ENCODE measurements around the gene CLK4.

CLK4 gene

DNA sequence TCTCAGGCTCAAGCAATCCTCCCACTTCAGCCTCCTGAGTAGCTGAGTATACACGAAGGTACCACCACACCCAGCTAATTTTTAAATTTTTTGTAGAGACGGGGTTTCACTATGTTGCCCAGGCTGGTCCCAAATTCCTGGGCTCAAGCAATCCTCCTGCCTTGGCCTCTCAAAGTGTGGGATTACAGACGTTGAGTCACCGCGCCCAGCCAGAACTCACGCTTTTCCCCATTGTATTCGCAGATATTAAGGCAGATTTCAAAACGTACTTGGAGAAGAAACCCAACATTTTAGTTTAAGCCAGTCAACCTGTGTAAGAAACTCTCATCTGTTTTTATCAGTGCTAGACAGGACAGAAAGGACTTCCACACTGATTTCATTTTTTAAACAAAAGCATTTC is 63.2 kb downstream of the CLK4 start:
- H2BK12ac ChIP-seq (ENCODE audit: low read length) = no peak overlapping the region
- no peak overlapping the region for H2AK5ac ChIP-seq (ENCODE audit: low read depth, low read length)
- no peak overlapping the region for H4K8ac ChIP-seq (ENCODE audit: low read depth, low read length)
- no peak overlapping the region for H2BK5ac ChIP-seq (ENCODE audit: low read length)
- no peak overlapping the region for H4K91ac ChIP-seq (ENCODE audit: low read depth, low read length, poor library complexity)
- H3K79me1 ChIP-seq (ENCODE audit: low read depth, low read length) = no peaks in the 10 kb centered on the region
- H3K14ac ChIP-seq (ENCODE audit: low read length) = no peak overlapping the region
- no CpG with 5 or more reads among the region's 8 CpGs for WGBS, 2 donors (ENCODE audit: extremely low coverage in 2 of 2, insufficient read length in 2 of 2, insufficient replicate concordance in 1 of 2)
- H2AFZ ChIP-seq (ENCODE audit: low read length) = no peak overlapping the region
- no peak overlapping the region for H2BK15ac ChIP-seq (ENCODE audit: low read length)
- H3K18ac ChIP-seq (ENCODE audit: low read length) = no peak overlapping the region
- H2BK120ac ChIP-seq (ENCODE audit: low read depth, low read length) = no peak overlapping the region
- no peak overlapping the region for H3K27ac ChIP-seq (replicated peaks; ENCODE audit: low read length)
- H3K4me2 ChIP-seq (ENCODE audit: insufficient read depth, low read length, poor library complexity, severe bottlenecking) = no peak overlapping the region
- no peak overlapping the region for H3K4ac ChIP-seq (ENCODE audit: low read length)
- H3K23ac ChIP-seq (ENCODE audit: low read depth, low read length, poor library complexity) = no peak overlapping the region
- peaks cover 0 to 3% of the 10 kb centered on the region in 2 donors for H3K4me1 ChIP-seq (ENCODE audit: control insufficient read depth in 2 of 2, insufficient read depth in 1 of 2, low read depth in 1 of 2, low read length in 2 of 2)
- no peak overlapping the region for H3K4me3 ChIP-seq (ENCODE audit: low read length in 2 of 2)
- H3K27me3 ChIP-seq (ENCODE audit: control insufficient read depth in 3 of 3, insufficient read depth in 3 of 3, low read depth in 1 of 3, low read length in 3 of 3) = peaks cover 0 to 4% (median 0%) of the 10 kb centered on the region in 3 experiments
- no peak for DNase-seq (ENCODE audit: low spot score)
- H3K36me3 ChIP-seq (replicated peaks in 1 of 2; ENCODE audit: control insufficient read depth in 2 of 2, insufficient read depth in 2 of 2, low read length in 2 of 2) = no peaks in the 10 kb centered on the region
- H3K9me3 ChIP-seq (replicated peaks in 1 of 2; ENCODE audit: control insufficient read depth in 2 of 2, insufficient read depth in 1 of 2, low read depth in 1 of 2, low read length in 2 of 2) = peaks cover 0 to 4% of the 10 kb centered on the region in 2 donors
- no peak overlapping the region for H3K9ac ChIP-seq (ENCODE audit: low read depth, low read length, poor library complexity)

DNA sequence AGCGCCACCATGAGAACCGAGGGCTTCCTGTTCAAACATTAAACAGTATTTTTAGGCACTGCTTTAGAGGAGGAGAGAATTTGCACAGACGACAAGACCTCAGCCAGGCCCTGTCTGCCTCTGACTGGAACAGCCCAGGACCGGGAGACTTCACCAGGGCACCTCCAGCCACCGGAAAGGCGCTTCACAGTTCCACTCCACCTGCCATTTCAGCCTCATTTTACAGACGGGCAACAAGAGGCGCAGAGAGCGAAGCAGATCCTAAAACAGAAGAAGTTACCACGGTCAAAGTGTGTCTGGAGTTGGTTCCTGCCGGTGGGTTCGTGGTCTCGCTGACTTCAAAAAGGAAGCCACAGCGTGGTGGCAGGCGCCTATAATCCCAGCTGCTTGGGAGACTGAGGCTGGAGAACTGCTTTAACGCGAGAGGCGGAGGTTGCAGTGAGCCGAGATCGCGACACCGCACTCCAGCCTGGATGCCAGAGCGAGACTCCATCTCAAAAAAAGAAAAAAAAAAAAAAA is 65.0 kb downstream of the CLK4 start:
- no peak overlapping the region for H2AK5ac ChIP-seq (ENCODE audit: low read depth, low read length)
- no peak overlapping the region for H2BK5ac ChIP-seq (ENCODE audit: low read length)
- H2BK12ac ChIP-seq (ENCODE audit: low read length) = no peak overlapping the region
- H4K91ac ChIP-seq (ENCODE audit: low read depth, low read length, poor library complexity) = no peak overlapping the region
- no peak overlapping the region for H3K23ac ChIP-seq (ENCODE audit: low read depth, low read length, poor library complexity)
- no peak overlapping the region for H2BK15ac ChIP-seq (ENCODE audit: low read length)
- H3K27ac ChIP-seq (replicated peaks; ENCODE audit: low read length) = no peak overlapping the region
- H3K9me3 ChIP-seq (replicated peaks in 1 of 2; ENCODE audit: control insufficient read depth in 2 of 2, insufficient read depth in 1 of 2, low read depth in 1 of 2, low read length in 2 of 2) = peaks cover 0 to 4% of the 10 kb centered on the region in 2 donors
- no peak overlapping the region for H3K9ac ChIP-seq (ENCODE audit: low read depth, low read length, poor library complexity)
- H4K8ac ChIP-seq (ENCODE audit: low read depth, low read length) = no peak overlapping the region
- peak overlapping the region; percentile 70 for H3K18ac ChIP-seq (ENCODE audit: low read length)
- peaks cover 0 to 3% of the 10 kb centered on the region in 2 donors for H3K4me1 ChIP-seq (ENCODE audit: control insufficient read depth in 2 of 2, insufficient read depth in 1 of 2, low read depth in 1 of 2, low read length in 2 of 2)
- H3K14ac ChIP-seq (ENCODE audit: low read length) = no peak overlapping the region
- H3K27me3 ChIP-seq (ENCODE audit: control insufficient read depth in 3 of 3, insufficient read depth in 3 of 3, low read depth in 1 of 3, low read length in 3 of 3) = peaks cover 0 to 6% (median 0%) of the 10 kb centered on the region in 3 experiments
- no peak overlapping the region for H3K4me2 ChIP-seq (ENCODE audit: insufficient read depth, low read length, poor library complexity, severe bottlenecking)
- H3K79me1 ChIP-seq (ENCODE audit: low read depth, low read length) = no peaks in the 10 kb centered on the region
- peak overlapping the region; percentile 30 for H2AFZ ChIP-seq (ENCODE audit: low read length)
- no peak for DNase-seq (ENCODE audit: low spot score)
- H2BK120ac ChIP-seq (ENCODE audit: low read depth, low read length) = no peak overlapping the region
- H3K36me3 ChIP-seq (replicated peaks in 1 of 2; ENCODE audit: control insufficient read depth in 2 of 2, insufficient read depth in 2 of 2, low read length in 2 of 2) = no peaks in the 10 kb centered on the region
- WGBS, 2 donors (ENCODE audit: extremely low coverage in 2 of 2, insufficient read length in 2 of 2, insufficient replicate concordance in 1 of 2) = no CpG with 5 or more reads among the region's 23 CpGs
- no peak overlapping the region for H3K4ac ChIP-seq (ENCODE audit: low read length)
- no peak overlapping the region for H3K4me3 ChIP-seq (ENCODE audit: low read length in 2 of 2)

DNA sequence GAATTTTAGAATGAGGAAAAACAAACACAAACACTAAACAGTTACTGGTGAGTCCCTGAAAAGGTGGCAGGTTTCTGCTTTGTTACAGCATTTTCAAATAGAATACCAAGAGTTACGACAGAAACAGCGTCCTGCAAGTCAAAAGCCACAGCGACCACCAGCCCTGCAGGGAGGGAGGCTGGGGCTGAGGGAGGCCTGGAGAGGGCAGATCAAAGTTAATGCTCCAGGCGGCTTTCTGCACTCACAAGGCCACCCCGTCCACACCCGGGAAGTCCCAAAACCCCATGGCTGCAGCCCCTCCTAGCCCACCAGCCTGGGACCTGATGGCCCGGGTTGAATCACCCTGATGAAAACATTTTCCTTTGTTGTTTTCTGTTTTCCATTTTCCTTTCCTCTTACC is 65.9 kb downstream of the CLK4 start:
- Histone ChIP-seq H2BK12ac (ENCODE audit: low read length) (no peak overlapping the region), H3K4me1 (ENCODE audit: control insufficient read depth in 2 of 2, insufficient read depth in 1 of 2, low read depth in 1 of 2, low read length in 2 of 2) (peaks cover 1 to 6% of the 10 kb centered on the region in 2 donors), H2BK120ac (ENCODE audit: low read depth, low read length) (no peak overlapping the region), H3K9me3 (replicated peaks in 1 of 2; ENCODE audit: control insufficient read depth in 2 of 2, insufficient read depth in 1 of 2, low read depth in 1 of 2, low read length in 2 of 2) (peaks cover 0 to 4% of the 10 kb centered on the region in 2 donors), H2BK15ac (ENCODE audit: low read length) (no peak overlapping the region), H3K27me3 (ENCODE audit: control insufficient read depth in 3 of 3, insufficient read depth in 3 of 3, low read depth in 1 of 3, low read length in 3 of 3) (peaks cover 0 to 7% (median 0%) of the 10 kb centered on the region in 3 experiments), H3K4me3 (ENCODE audit: low read length in 2 of 2) (no peak overlapping the region), H2AFZ (ENCODE audit: low read length) (peak overlapping the region; percentile 30), H2AK5ac (ENCODE audit: low read depth, low read length) (no peak overlapping the region), H3K14ac (ENCODE audit: low read length) (no peak overlapping the region), H3K23ac (ENCODE audit: low read depth, low read length, poor library complexity) (no peak overlapping the region), H3K27ac (replicated peaks; ENCODE audit: low read length) (no peak overlapping the region), H3K18ac (ENCODE audit: low read length) (no peak overlapping the region), H3K4me2 (ENCODE audit: insufficient read depth, low read length, poor library complexity, severe bottlenecking) (no peak overlapping the region), H2BK5ac (ENCODE audit: low read length) (no peak overlapping the region), H4K8ac (ENCODE audit: low read depth, low read length) (no peak overlapping the region), H3K36me3 (replicated peaks in 1 of 2; ENCODE audit: control insufficient read depth in 2 of 2, insufficient read depth in 2 of 2, low read length in 2 of 2) (no peaks in the 10 kb centered on the region), H3K9ac (ENCODE audit: low read depth, low read length, poor library complexity) (no peak overlapping the region), H3K79me1 (ENCODE audit: low read depth, low read length) (no peaks in the 10 kb centered on the region), H4K91ac (ENCODE audit: low read depth, low read length, poor library complexity) (no peak overlapping the region), H3K4ac (ENCODE audit: low read length) (no peak overlapping the region)
- DNase-seq (ENCODE audit: low spot score) = no peak
- no CpG with 5 or more reads among the region's 7 CpGs for WGBS, 2 donors (ENCODE audit: extremely low coverage in 2 of 2, insufficient read length in 2 of 2, insufficient replicate concordance in 1 of 2)

DNA sequence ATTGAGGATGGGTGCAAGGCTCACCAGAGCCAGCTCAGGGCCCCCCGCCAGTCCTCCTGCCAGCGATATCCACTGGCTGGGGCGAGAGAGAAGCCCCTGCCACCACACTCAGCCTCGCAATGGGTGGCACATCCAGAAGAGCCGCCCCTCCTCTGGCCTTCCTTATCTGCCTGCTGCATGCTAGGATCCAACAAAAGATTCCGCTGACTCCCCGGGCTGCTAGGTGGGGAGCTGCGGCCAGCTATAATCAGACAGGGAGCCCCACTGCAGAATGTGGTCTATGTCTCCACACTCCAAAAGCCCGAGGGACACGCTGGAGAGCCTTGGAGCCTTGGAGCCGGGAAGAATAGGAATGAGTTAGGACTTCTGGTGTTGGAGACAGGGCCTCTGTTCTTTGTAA is 69.4 kb downstream of the CLK4 start:
- H2BK5ac ChIP-seq (ENCODE audit: low read length) = no peak overlapping the region
- H3K18ac ChIP-seq (ENCODE audit: low read length) = peak overlapping the region; percentile 61
- peaks cover 0 to 7% of the 10 kb centered on the region in 2 donors for H3K9me3 ChIP-seq (replicated peaks in 1 of 2; ENCODE audit: control insufficient read depth in 2 of 2, insufficient read depth in 1 of 2, low read depth in 1 of 2, low read length in 2 of 2)
- H3K4me2 ChIP-seq (ENCODE audit: insufficient read depth, low read length, poor library complexity, severe bottlenecking) = no peak overlapping the region
- no peak for DNase-seq (ENCODE audit: low spot score)
- H3K4me3 ChIP-seq (ENCODE audit: low read length in 2 of 2) = no peak overlapping the region
- no peaks in the 10 kb centered on the region for H3K79me1 ChIP-seq (ENCODE audit: low read depth, low read length)
- no peak overlapping the region for H2AFZ ChIP-seq (ENCODE audit: low read length)
- H4K8ac ChIP-seq (ENCODE audit: low read depth, low read length) = no peak overlapping the region
- no peak overlapping the region for H2BK12ac ChIP-seq (ENCODE audit: low read length)
- no peaks in the 10 kb centered on the region for H3K36me3 ChIP-seq (replicated peaks in 1 of 2; ENCODE audit: control insufficient read depth in 2 of 2, insufficient read depth in 2 of 2, low read length in 2 of 2)
- peaks cover 2 to 6% of the 10 kb centered on the region in 2 donors for H3K4me1 ChIP-seq (ENCODE audit: control insufficient read depth in 2 of 2, insufficient read depth in 1 of 2, low read depth in 1 of 2, low read length in 2 of 2)
- peaks cover 0 to 18% (median 0%) of the 10 kb centered on the region in 3 experiments for H3K27me3 ChIP-seq (ENCODE audit: control insufficient read depth in 3 of 3, insufficient read depth in 3 of 3, low read depth in 1 of 3, low read length in 3 of 3)
- H2AK5ac ChIP-seq (ENCODE audit: low read depth, low read length) = peak overlapping the region; percentile 57
- no peak overlapping the region for H3K4ac ChIP-seq (ENCODE audit: low read length)
- no peak overlapping the region for H3K9ac ChIP-seq (ENCODE audit: low read depth, low read length, poor library complexity)
- H3K14ac ChIP-seq (ENCODE audit: low read length) = peak overlapping the region; percentile 42
- H2BK120ac ChIP-seq (ENCODE audit: low read depth, low read length) = no peak overlapping the region
- no CpG with 5 or more reads among the region's 11 CpGs for WGBS, 2 donors (ENCODE audit: extremely low coverage in 2 of 2, insufficient read length in 2 of 2, insufficient replicate concordance in 1 of 2)
- no peak overlapping the region for H4K91ac ChIP-seq (ENCODE audit: low read depth, low read length, poor library complexity)
- peak overlapping the region; percentile 31 for H3K23ac ChIP-seq (ENCODE audit: low read depth, low read length, poor library complexity)
- no peak overlapping the region for H3K27ac ChIP-seq (replicated peaks; ENCODE audit: low read length)
- no peak overlapping the region for H2BK15ac ChIP-seq (ENCODE audit: low read length)

Data from neuronal stem cell (in vitro differentiated cells).